HG03097 (cell line): ENCODE measurements around the gene MAS1L.

Experiments
- ATAC-seq: cut with Tn5 transposase; IDR thresholded peaks from one replicate; pipeline ENCODE4 v1.9.1; 2021; ENCODE audit not compliant: unreplicated experiment, low FRiP score

MAS1L gene, protein sequence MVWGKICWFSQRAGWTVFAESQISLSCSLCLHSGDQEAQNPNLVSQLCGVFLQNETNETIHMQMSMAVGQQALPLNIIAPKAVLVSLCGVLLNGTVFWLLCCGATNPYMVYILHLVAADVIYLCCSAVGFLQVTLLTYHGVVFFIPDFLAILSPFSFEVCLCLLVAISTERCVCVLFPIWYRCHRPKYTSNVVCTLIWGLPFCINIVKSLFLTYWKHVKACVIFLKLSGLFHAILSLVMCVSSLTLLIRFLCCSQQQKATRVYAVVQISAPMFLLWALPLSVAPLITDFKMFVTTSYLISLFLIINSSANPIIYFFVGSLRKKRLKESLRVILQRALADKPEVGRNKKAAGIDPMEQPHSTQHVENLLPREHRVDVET

DNA sequence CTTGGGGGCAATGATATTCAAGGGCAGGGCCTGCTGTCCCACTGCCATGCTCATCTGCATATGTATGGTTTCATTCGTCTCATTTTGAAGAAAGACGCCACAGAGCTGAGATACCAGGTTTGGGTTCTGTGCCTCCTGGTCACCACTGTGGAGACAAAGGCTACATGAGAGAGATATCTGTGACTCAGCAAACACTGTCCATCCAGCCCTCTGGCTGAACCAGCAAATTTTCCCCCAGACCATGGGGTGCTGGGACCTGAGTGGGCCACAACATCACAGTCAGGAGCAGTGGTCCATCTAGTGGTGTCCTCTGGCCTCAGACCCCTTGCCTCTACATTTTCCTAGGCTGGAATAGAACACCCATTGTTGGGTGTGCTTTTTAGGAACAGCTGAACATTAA is at the start of gene MAS1L:
Gene MAS1L, minus strand, starts transcription at position 297 of the 400 bp plus-strand sequence. Its CDS starts 54 bp downstream, at position 243.
- no peak for ATAC-seq

DNA sequence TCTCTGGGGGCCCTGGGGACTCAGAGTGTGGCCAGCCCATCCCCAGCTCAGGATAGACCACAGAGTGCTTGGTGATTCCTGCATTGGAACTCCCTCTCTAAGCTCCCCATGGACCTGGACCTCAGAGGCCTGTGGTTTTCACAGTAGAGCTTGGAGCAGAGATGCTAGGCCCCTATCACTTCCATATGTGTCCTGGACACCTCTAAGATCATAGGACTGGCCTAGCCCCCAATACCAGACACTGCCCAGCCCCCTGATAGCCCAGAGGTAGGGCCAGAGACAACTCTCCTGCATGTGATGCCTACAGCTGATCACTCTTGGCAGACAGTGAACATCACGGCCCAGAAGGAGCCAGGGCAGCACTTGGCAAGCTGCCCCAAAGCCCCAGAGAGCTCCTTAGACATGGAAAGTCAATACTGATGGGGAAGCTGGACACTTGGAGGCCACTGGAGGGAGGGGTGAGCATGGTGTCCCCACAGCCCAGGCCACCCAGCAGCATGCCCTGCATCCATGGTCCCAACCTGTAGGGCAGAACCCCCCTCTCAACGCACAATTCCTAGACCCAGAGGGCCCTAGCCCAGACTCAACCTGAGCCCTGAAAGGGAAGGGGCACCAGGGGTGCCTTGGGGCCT is 44.7 kb upstream of the MAS1L start:
- ATAC-seq = no peak

DNA sequence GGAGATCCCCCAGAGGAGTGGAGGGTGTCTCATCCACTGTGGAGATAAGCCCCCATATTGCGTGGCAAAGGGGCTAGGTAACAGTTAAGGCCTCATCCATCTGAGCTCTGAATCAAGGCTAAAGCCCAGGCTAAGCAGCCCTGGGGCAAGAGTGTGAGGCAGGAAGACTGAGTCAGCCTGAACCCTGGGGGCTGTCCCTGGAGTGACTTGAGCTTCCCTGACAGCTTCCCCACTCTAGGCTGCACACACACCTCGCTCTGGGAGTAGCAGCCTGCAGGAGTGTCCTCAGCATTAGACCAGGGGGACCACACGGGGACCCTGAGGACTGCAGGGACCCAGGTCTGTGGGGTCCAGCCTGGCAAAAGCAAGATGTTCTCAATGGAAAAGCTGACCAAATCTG is 43.9 kb upstream of the MAS1L start:
- no peak for ATAC-seq

DNA sequence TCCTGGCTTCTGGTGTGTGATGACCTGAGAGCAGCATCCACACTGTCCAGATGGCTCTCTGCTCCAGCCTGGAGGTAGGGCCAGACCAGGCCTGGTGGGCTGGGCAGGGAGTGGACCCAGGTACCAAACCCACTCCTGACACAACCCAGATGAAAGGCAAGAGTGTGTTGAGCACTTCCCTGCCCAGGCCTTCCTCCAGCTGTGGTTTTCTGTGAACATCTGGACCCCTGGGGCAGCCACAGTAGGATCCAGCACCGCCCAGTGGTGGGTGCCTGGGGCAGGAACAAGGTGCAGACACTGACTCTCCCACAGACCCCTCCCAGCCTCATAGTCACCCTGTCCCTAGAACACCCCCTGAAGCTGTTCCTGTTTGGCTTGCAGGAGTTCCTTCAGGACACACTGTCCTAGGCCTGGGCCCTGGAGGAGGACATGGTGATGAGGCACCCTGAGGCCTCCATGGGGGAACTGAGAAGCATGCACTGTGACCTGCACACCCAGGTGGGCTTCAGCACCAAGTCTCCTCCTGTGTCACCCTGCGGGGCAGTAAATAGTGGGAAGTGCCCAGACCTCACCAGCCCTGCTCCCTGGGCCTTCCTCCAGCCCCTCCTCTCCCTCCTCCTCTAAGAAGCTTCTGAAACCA is 43.0 kb upstream of the MAS1L start:
- no peak for ATAC-seq

DNA sequence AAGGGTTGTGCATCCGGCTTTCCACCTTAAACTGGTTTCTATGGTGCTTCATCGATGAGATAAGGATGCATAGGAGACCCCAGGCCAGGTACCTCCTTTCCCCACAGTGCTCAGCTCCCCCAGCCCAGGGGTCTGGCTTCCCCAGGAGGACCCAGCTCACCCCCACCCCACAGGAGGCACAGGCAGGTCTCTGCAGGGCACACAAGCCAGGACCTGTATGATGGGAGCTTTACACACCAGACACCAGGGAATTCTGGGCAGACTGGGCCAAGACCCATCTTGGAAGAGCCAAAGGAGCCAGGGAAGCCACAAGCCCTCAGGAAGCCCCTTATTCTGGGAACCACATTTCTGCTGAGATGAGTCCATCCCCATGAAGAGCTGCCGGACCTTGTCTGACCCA is 42.2 kb upstream of the MAS1L start:
- no peak for ATAC-seq

DNA sequence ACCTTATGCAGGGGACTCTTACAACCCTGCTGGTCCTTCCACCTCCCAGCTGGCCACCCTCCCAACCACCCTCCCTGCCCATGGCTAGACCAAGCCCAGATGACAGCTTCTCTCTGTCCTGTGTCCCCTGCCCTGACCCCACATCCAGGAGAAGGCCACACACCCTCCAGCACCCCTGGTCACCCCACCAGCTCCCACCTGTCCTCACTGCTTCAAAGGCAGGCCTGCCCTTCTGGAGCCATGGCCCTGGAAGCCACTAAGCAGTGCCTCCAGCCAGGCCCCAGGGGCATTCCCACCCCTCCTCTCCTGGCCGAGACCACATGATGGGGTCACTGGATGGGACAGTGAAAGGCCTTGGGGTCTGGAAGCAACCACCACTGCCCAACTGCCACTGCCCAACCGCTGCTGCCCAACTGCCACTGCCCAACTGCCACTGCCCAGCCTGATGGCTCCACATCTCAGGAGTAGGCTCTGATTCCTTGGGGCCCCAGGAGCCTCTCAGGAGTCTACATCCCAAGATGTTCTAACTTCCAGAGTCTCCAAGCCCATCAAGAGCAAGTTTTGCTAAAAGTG is 41.3 kb upstream of the MAS1L start:
- ATAC-seq = no peak

DNA sequence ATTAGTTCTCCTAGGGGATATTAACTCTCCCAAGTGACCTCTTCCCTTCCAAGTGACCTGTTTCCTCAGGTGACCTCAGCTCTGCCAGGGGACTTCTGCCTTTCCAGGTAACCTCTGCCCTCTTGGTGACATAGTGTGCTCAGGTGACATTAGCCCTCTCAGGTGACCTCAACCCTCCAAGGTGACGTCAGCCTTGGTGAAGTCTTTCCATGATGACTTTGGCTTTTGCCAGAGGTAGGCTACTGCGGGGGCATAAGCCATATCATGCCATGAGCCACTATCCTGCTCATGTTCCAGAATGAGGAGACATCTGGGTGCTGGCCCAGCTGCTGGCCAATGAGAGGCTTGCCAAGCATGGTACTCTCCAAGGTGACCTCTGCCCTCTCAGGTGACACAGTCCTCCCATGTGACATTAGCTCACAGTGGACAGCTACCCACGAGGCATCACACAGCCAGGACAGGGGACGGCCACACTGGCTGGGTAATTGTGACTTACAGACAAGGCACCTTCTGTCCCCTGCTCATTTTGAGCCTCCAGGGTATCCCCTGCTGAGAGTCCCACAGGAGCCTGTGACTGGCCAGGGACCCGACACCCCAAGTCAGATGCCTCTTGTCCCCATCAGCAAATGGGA is 40.7 kb upstream of the MAS1L start:
- ATAC-seq = no peak

DNA sequence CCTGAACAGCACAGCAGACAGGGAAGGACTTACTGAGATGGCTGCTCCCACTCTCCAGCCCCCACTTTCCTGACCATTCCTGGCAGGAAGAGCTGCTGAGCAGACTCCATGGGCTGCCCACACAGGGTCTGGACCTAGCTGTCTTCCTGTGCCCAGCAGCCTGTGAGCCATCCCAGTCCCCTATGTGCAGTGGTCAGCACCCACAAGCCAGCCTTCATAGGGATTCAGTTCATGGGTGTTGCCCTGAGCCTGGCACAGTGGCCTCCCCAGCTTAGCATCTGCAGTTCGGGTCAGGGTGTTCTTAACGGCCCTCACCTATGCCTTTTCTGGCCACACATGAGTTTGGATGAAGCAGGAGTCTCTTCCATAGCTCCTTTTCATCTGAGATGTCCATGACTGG is 39.8 kb upstream of the MAS1L start:
- no peak for ATAC-seq

DNA sequence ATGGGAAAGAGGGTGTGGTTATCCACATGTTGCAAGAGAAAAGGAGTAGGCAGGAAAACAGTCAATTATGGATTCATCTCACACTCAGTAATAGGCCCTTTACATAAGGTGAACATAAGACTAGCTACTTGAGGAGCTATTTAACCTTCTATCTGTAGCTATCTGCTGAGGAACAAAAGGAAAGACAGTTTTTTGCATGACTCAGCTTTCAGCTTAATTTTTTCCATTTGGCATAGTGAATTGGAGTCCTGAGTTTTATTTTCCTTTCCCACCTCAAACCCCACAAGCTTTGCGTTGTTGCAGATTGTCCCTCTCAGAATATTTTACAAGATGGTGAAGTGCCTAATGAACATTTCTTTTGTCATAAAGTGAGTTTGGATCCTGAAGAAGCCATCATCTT is 39.4 kb upstream of the MAS1L start:
- ATAC-seq = no peak

DNA sequence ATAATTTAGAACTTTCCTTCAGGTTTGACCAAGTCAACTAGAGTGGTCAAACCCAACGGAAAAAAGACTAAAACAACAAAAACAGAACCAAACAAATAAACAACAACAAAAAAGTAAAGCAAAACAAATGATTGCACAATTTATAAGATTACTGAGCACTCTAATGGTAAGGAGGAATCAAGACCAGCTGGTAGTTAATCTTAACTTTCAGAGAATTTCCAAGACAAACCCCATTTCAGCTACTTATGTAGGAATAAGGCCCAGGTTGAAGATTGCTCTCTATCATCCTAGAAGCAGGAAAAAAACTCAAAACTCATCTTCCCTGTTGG is 37.5 kb upstream of the MAS1L start:
- no peak for ATAC-seq

DNA sequence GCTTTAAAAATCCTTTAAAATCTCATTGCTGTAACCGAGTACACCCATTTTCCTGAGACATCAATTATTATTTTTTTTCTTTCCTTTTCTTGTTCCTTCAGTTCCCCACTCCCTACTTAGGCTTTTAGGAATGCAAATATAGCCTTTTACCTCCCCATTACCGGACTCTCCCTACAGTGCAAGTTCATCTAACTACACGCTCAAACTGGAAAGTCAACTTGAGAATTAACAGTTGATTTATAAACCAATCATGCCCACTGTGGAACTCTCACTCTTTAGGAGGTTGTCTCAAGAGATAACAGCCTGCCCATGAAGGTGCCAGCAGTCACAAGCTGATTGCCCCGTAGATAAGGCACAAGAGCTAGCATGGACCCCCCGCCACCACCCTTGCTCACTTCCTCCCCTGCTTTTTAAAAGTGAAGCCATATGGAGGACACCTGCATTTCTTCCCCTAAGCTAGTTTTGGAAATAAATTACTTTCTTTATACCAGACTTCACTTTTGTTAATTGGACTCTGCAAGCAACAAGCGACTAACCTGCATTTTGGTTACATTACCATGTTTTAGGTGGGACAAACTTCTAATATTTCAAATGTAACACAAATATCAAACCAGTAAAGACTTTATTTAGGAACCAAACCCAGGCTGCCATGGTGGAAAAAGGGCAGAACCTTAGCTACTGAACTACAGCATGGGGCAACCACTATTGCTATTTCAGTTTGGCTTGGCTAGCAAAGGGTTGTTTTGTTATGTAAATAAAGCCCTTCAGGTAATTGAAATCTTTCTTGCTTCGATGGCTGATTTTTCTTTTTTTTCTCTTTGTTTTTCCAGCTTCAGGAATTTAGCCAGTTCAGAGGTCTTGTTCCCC is 36.9 kb upstream of the MAS1L start:
- ATAC-seq = no peak

DNA sequence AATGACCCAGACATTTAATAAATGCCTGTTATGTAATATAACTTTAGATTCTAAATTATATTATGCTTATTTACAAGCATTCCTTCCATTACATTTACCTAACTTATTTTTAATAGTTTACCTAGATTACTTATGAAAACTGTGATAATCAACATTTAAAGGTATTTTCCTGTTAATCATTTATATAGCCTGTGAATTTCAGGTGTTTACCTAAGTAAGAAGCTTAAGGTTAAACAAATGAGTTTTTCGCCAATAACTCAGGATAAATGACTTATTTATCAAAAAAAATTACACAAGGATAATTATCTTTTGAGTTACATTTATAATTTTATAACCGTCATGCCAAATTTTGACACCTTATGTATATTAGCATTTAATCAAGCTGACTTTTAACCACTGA is 36.3 kb upstream of the MAS1L start:
- ATAC-seq = no peak

DNA sequence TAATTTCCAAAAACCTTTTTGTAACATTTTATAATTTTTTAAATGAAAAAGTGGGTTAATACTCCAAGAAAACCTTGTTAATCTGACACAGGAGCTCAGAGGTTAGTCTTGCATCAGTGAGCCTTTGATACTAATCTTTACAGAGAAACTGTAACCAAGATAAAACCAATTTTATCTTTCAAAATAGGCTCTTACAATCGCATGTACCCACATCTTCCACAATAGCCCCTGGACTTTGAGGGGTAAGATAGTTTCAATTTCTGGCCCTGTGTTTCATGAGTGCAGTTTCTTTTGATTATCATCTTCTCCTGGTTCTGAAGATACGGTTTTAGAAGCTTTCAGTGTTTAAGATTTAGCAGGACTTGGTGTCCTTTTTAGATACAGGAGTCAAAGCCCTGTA is 34.5 kb upstream of the MAS1L start:
- no peak for ATAC-seq

DNA sequence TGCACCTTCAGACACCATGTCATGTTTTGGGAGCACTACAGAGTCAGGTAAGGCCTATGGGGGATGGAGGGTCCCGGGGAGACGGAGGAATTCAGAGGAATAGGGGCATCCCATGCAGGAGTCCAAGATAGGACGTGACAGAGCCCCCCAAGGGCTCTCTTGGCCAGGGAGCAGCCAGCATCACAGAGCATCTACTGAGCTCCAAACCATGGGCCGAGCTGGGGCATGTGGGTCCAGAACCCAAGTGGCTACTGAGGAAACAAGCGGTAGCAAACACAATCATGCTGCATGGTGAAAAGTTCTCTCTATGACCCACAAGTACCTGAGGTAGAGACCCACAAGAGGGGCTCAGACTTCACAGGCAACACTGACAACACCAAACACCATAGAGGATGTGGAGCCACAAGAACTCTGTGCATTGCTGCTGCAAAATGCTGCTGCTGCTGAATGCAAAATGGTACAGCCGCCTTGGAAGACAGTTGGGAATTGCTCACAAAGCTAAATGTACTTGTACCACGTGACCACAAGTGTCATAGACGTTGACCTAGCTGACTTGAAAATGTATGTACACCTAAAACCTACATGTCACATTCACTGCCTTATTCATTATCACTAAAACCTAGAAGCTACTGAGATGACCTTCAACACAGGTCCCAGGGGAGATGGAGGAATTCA is 33.4 kb upstream of the MAS1L start:
- ATAC-seq = no peak

DNA sequence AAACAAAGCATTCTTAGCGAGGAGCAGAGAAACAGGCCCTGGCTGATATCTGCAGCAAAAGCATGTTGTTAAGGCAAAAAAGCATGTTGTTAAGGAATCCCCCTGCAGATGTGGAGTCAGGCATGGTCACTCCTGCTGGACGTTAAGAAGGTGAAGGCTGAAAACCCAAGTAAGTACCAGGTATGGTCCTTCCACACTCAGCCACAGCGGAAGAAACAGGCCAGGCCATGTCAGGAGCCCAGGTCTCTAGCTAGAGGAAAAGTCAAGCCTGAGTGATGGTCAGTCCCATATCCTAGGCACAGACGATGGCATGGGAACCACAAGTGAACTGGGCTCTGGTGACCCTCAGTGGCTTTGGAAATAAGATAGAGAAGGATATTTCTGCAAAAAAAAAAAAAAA is 32.5 kb upstream of the MAS1L start:
- ATAC-seq = no peak

DNA sequence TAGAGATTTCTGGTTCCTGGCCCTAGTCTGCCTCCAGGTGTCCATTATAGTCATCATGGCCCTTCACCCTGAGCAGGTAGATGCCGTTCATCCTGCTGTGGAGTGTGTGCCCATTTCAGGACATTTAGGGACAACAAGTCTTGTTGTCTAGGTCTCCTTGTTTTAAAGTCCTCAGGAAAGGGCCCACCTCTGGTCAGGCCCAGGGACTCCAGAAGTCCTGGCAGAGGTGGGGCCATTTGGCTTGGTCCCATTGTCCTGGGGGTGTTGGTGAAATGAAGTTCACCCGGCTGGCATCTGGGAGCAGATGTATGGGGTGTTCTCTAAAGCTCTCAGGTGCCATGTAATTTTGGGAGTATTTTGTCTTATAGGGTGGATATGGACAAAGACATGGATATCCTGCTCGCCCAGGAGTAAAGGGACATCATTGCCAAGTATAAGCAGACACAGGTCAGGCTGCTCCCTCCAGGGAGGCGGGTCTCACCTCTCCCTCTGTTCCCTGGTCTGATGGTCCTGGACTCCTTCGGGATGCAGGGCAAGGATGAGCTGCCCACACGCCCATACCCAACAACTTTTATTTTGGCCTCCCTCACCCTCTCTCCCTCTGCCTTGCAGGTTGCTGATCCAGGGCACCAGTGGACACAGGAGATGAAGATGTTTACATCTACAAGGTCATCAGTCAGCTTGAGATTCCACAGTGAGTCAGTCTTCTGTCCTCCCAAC is 31.7 kb upstream of the MAS1L start:
- no peak for ATAC-seq

DNA sequence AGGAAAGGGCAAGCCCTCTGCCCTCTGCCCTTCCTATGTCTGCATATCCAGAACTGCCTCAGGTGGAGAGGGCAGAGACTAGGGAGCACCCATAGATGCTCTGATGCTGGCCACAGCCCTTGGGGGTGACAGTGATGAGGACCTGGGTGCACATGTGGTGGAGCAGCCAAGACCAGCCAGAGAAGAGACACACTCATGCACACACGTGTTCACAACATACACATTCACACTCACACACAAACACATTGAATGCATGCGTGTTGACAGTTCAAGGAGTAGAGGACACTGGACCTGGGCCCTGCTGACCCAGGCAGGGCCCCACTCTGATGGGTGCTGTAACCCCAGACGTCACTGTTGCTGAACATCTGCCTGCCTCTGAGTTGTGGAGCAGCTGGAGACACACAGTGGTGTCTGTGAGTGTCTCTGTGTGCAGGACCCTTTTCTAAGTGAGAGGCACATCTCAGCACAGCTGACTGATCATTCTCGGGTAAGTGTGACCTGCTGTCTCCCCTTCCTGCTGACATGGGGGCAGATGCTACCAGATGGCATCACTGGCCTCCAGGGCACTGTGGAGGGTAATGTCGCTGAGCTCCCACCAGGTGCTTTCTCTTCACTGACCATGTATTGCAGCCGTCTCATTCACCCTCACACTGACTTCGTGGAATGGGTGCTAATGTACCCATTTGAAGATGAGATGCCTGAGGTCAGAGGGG is 30.1 kb upstream of the MAS1L start:
- no peak for ATAC-seq

DNA sequence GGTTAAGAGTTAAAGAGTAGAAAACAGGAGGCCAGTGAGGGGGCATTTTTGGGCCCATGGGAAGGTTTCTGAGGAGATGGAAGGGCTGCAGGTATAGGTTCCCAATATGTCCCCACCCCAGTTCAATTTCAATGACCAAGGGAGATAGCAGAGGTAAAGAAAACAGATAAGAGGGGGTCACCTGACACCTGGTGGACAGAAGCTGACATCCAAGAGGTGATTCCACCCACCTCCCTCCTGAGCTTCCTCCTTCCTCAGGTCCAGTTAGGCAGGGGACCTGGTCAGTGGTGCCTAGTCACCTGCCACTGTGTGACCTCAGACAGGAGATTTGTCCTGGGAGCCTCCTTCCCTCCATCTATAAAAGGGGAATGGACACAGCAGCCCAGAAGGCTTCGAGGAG is 29.5 kb upstream of the MAS1L start:
- no peak for ATAC-seq

DNA sequence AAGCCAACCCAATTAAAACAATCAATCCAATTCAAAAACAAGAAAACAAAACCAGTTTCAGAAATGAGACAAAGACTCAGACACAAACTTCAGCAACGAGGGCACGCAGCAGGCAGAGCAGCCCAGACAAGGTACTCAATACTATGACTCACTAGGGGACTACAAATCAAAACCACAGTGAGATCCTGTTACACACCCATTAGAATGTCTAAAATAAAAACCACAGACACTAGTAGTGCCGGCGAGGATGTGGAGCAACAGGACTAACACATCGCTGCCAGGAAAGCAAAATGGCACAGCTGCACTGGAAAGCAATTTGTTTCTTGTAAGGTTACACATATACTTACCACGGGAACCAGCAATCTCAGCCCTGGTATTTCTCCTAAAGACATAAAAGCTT is 28.4 kb upstream of the MAS1L start:
- no peak for ATAC-seq
